HL-60 (cell line): Measurements from ENCODE around the gene FAM229A.

ENCODE experiments used
- DNase-seq, 2 experiments: peaks; one replicate each; pipeline ENCODE4 v3.0.0-alpha.2; 2010 to 2020; ENCODE audit warnings: low read depth in 1 of 2, low spot score in 1 of 2
- H3K27ac ChIP-seq: fragments of 250-450 bp; sonication (Bioruptor Pico); replicated peaks from 2 replicates; pipeline ENCODE4 v1.5.1; 2020; ENCODE audit warnings: mild to moderate bottlenecking, moderate library complexity
- H3K27me3 ChIP-seq: fragments of 250-450 bp; sonication (Bioruptor Pico); 2 replicates; pipeline ENCODE4 v1.5.1; 2021; ENCODE audit warnings: mild to moderate bottlenecking, moderate library complexity; ENCODE audit not compliant: insufficient read depth, poor library complexity, severe bottlenecking
- H3K4me3 ChIP-seq: replicated peaks from 2 replicates; pipeline ENCODE4 v1.5.1; 2011; ENCODE audit warnings: mild to moderate bottlenecking, control low read depth, low read length; ENCODE audit not compliant: insufficient read depth
- GABPA ChIP-seq: IDR thresholded peaks from 2 replicates; pipeline ENCODE4 v1.6.1; 2012; ENCODE audit warnings: low read depth
- POLR2AphosphoS5 ChIP-seq: IDR thresholded peaks from 2 replicates; pipeline ENCODE4 v1.6.1; 2012; ENCODE audit warnings: low read depth
- SPI1 ChIP-seq: IDR thresholded peaks from 2 replicates; pipeline ENCODE4 v1.6.1; 2012; ENCODE audit warnings: low read depth, mild to moderate bottlenecking, borderline replicate concordance
- TF ChIP-seq, protein P1 (sequence below): IDR thresholded peaks from one replicate; pipeline ENCODE4 v1.5.1; 2011; ENCODE audit warnings: low read length, control low read depth, inconsistent platforms; ENCODE audit not compliant: insufficient read depth
- TF ChIP-seq, protein P2 (sequence below): IDR thresholded peaks from 2 replicates; pipeline ENCODE4 v1.6.1; 2012; ENCODE audit warnings: low read depth; ENCODE audit not compliant: insufficient replicate concordance

The FAM229A gene

DNA sequence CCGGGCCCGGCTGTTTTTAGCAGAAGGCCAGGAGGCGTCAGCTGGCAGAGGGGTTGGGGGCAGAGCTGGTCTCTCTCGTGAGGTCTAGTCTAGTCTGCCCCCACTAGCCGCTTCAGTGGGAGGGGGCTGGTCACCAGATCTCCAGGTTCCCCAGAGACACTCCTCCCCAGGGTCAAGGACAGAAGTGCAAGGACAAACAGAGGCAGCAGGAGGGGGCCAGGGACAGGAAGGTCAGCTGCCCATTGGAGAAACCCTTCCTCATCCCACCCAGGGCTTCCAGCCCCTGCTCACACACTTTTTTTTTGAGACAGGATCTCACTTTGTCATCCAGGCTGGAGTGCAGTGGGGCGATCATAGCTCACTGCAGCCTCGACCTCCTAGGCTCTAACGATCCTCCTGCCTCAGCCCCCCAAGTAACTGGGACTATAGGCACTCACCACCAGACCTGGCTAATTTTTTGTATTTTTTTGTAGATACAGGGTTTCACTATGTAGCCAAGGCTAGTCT lies 10.0 kb downstream of the FAM229A start:
- H3K27me3 ChIP-seq: no peaks in the 10 kb centered on the region
- H3K27ac ChIP-seq: no peak overlapping the region
- no peak for TF ChIP-seq SPI1
- TF ChIP-seq, protein P1, sequence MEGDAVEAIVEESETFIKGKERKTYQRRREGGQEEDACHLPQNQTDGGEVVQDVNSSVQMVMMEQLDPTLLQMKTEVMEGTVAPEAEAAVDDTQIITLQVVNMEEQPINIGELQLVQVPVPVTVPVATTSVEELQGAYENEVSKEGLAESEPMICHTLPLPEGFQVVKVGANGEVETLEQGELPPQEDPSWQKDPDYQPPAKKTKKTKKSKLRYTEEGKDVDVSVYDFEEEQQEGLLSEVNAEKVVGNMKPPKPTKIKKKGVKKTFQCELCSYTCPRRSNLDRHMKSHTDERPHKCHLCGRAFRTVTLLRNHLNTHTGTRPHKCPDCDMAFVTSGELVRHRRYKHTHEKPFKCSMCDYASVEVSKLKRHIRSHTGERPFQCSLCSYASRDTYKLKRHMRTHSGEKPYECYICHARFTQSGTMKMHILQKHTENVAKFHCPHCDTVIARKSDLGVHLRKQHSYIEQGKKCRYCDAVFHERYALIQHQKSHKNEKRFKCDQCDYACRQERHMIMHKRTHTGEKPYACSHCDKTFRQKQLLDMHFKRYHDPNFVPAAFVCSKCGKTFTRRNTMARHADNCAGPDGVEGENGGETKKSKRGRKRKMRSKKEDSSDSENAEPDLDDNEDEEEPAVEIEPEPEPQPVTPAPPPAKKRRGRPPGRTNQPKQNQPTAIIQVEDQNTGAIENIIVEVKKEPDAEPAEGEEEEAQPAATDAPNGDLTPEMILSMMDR: no peak
- TF ChIP-seq, protein P2, sequence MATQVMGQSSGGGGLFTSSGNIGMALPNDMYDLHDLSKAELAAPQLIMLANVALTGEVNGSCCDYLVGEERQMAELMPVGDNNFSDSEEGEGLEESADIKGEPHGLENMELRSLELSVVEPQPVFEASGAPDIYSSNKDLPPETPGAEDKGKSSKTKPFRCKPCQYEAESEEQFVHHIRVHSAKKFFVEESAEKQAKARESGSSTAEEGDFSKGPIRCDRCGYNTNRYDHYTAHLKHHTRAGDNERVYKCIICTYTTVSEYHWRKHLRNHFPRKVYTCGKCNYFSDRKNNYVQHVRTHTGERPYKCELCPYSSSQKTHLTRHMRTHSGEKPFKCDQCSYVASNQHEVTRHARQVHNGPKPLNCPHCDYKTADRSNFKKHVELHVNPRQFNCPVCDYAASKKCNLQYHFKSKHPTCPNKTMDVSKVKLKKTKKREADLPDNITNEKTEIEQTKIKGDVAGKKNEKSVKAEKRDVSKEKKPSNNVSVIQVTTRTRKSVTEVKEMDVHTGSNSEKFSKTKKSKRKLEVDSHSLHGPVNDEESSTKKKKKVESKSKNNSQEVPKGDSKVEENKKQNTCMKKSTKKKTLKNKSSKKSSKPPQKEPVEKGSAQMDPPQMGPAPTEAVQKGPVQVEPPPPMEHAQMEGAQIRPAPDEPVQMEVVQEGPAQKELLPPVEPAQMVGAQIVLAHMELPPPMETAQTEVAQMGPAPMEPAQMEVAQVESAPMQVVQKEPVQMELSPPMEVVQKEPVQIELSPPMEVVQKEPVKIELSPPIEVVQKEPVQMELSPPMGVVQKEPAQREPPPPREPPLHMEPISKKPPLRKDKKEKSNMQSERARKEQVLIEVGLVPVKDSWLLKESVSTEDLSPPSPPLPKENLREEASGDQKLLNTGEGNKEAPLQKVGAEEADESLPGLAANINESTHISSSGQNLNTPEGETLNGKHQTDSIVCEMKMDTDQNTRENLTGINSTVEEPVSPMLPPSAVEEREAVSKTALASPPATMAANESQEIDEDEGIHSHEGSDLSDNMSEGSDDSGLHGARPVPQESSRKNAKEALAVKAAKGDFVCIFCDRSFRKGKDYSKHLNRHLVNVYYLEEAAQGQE: no peak
- TF ChIP-seq POLR2AphosphoS5: no peak
- no peak for TF ChIP-seq GABPA
- no peak for DNase-seq
- H3K4me3 ChIP-seq: no peak overlapping the region

DNA sequence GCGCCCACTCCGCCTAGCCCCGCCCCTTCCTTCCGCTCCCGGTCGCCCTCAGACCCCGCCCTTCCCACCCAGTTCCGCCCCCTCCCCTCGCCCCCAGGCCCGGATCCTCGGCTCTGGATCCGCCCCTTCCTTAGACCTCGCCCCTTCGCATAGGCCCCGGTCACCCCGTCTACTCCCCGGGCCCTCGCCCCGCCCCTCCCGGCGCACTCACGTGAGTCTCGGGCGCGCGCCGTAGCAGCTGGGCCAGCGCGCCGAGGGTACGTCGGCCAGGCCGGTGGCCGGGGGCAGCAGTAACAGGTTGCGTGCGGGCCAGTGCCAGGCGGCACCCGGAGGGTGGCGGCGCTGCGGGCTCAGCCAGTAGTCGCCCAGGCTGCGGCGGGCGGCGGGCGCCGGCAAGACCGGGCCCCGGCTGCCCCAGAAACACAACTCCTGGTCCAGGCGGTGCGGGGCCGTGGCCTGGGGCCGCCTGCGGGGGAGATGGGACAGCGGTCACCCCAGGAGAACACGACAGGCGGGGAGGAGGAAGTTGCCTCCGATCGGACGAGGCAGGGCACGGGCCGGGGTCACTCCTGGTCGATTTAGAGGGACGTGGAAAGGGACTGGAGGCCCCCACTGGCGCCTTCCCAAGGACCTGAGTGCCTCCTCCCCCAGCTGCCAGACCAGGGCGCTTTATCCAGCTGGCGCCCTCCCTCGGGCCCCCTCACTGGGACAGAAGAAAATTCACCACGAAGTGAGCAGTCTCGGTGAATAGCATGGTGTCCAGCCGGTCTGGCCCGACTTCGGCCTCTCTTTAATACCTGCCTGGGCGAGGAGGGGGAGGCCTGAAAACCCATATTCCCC lies 10.7 kb downstream of the FAM229A start:
- H3K4me3 ChIP-seq: peak overlapping the region; percentile 50
- TF ChIP-seq SPI1: 0 out of 2 replicates have a peak, but pooled peaks have one; percentile 12
- TF ChIP-seq, protein P1: no peak
- H3K27me3 ChIP-seq: no peaks in the 10 kb centered on the region
- DNase-seq: peak; percentile 81 to 87
- H3K27ac ChIP-seq: peak overlapping the region; percentile 56

DNA sequence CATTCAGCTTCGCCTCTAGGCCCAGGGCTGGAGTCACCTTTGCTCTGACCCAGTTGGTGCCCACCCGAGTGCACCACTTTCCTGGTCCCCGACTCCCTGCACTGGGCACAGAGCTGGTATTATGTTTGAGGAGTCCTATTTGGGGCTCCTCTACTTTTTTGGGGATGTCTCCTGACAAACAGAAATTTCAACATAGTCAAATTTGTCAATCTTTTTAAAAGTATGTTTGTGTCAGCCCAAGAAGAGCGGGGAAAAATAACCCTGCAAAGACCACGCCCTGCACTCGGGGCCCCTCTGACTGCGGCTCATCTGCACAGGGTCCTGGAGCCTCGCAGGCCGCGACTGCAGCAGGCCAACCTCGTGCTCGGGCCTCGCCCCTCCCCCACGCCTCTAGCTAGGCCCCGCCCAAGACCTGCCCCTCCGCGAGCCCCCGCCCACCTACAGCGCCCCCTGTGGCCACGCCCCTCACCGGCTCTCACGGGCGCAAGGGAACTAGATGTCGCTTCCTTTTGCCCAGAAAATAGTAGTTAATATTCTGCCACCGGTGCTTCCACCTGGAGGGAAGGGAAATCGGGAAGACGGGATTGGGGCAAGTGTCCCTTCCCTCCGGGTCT lies 11.4 kb downstream of the FAM229A start:
- Histone ChIP-seq H3K27me3 (no peaks in the 10 kb centered on the region), H3K27ac (peak overlapping the region; percentile 56), H3K4me3 (peak overlapping the region; percentile 50)
- TF ChIP-seq GABPA: no peak
- TF ChIP-seq, protein P1: no peak
- peak in 1 of 2 experiments; percentile 67 for DNase-seq

DNA sequence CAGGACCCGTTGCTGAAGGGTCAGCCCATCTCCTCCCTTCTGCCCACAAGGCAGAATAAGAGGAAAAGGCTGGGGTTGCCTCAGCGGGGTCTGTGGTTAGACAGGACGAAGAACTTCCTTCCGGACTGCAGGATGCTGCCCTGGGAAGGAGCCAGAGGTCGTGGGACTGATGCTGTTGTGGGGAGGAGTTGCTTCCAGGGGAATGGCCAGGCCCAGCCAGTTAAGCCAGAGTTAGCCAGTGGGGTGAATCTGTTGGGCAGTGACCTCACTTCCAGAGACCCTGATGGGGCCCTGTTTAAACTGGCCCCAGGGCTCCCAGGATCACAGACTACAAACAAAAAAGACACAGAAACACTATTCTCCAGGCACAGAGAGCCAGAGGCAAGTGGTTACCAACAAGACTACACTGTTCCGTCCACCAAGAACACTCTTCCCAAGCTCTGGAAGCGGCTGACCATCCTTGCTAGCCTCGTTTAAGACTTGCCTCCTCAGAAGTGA lies 13.0 kb downstream of the FAM229A start:
- Histone ChIP-seq H3K4me3 (no peak overlapping the region), H3K27ac (no peak overlapping the region), H3K27me3 (no peaks in the 10 kb centered on the region)
- DNase-seq: peak; percentile 25 to 68
- TF ChIP-seq POLR2AphosphoS5: peak; percentile 41; the same call in 1 of the 2 replicates
- TF ChIP-seq, protein P2: no peak
- TF ChIP-seq, protein P1: no peak
- TF ChIP-seq SPI1: no peak; the same call in 1 of the 2 replicates
- TF ChIP-seq GABPA: no peak
